Activated CD8-positive, alpha-beta T cell treated with anti-CD3 and anti-CD28 coated beads, Interleukin-2, amount 10 ng/mL, durations not matched to agents 7 days and 5 days (primary cell): ENCODE data around the gene NTNG1. TPM values are rescaled to one million over a fixed set of nuclear protein-coding genes. Genes with fewer than 3 reads are reported as not detected.

Experiments used
- ATAC-seq: fragments of 150-1000 bp; cut with Tn5 transposase; one replicate; pipeline ENCODE4 v1.10.0; 2021; ENCODE audit warnings: moderate library complexity
- CTCF ChIA-PET: fragments of 350-600 bp; sonication (Branson Sonifier 250); formaldehyde crosslinking; loops from one replicate; lab custom pipeline; 2021; ENCODE audit warnings: antibody characterized with exemption; lab: Charles Lee
- POLR2A ChIA-PET: fragments of 350-600 bp; sonication (Branson Sonifier 250); formaldehyde crosslinking; loops from one replicate; lab custom pipeline; 2021; ENCODE audit warnings: antibody characterized with exemption; lab: Charles Lee
- DNase-seq: peaks from one replicate; pipeline ENCODE4 v3.0.0-alpha.2; 2020
- H3K27ac Mint-ChIP-seq: one replicate; pipeline ENCODE4 v1.8.0; 2021; ENCODE audit warnings: mild to moderate bottlenecking, mixed read lengths
- H3K27me3 Mint-ChIP-seq: one replicate; pipeline ENCODE4 v1.8.0; 2021; ENCODE audit warnings: low read depth, mixed read lengths
- H3K36me3 Mint-ChIP-seq: one replicate; pipeline ENCODE4 v1.8.0; 2021; ENCODE audit warnings: low read depth, mixed read lengths
- H3K4me1 Mint-ChIP-seq: one replicate; pipeline ENCODE4 v1.8.0; 2021; ENCODE audit warnings: low read depth, mixed read lengths
- H3K4me3 Mint-ChIP-seq: one replicate; pipeline ENCODE4 v1.8.0; 2021; ENCODE audit warnings: mild to moderate bottlenecking, mixed read lengths
- H3K9me3 Mint-ChIP-seq: one replicate; pipeline ENCODE4 v1.8.0; 2022; ENCODE audit warnings: mixed read lengths; ENCODE audit not compliant: insufficient read depth
- total RNA-seq, 2 experiments: library from RNA; stranded (reverse); gene quantifications; one replicate each; pipeline ENCODE4 v1.2.3, GENCODE V29; 2021

Gene NTNG1
- total RNA-seq, 2 experiments from 2014 or later, result not detected

- ChIA-PET CTCF (no interaction called here), POLR2A (no interaction called here)
- H3K9me3 Mint-ChIP-seq, result no peaks in the 10 kb centered on the region
- no peak overlapping the region for H3K27ac Mint-ChIP-seq
- no peak for DNase-seq
- H3K27me3 Mint-ChIP-seq, result no peaks in the 10 kb centered on the region
- no peak for ATAC-seq
- H3K36me3 Mint-ChIP-seq, result no peaks in the 10 kb centered on the region
- no peak overlapping the region for H3K4me3 Mint-ChIP-seq
- H3K4me1 Mint-ChIP-seq, result no peaks in the 10 kb centered on the region
Observed at GRCh38 chr1:107175102-107175909, 34.5 kb downstream of the NTNG1 start.

- H3K27ac Mint-ChIP-seq, result no peak overlapping the region
- DNase-seq (no peak), ATAC-seq (no peak)
- H3K4me3 Mint-ChIP-seq, result no peak overlapping the region
- no peaks in the 10 kb centered on the region for H3K36me3 Mint-ChIP-seq
- no peaks in the 10 kb centered on the region for H3K9me3 Mint-ChIP-seq
- peaks cover 4% of the 10 kb centered on the region for H3K4me1 Mint-ChIP-seq
- ChIA-PET POLR2A (no interaction called here), CTCF (no interaction called here)
- peaks cover 2% of the 10 kb centered on the region for H3K27me3 Mint-ChIP-seq
Observed at GRCh38 chr1:107181253-107181969, 40.6 kb downstream of the NTNG1 start.

- no peak overlapping the region for H3K27ac Mint-ChIP-seq
- no peaks in the 10 kb centered on the region for H3K36me3 Mint-ChIP-seq
- DNase-seq, result no peak
- no peaks in the 10 kb centered on the region for H3K9me3 Mint-ChIP-seq
- no peak for ATAC-seq
- H3K27me3 Mint-ChIP-seq, result peaks cover 2% of the 10 kb centered on the region
- H3K4me1 Mint-ChIP-seq, result peaks cover 4% of the 10 kb centered on the region
- ChIA-PET POLR2A (no interaction called here), CTCF (no interaction called here)
- no peak overlapping the region for H3K4me3 Mint-ChIP-seq
Observed at GRCh38 chr1:107183011-107183410, 42.2 kb downstream of the NTNG1 start.

- CTCF ChIA-PET, result no interaction called here
- ATAC-seq, result no peak
- Mint-ChIP-seq H3K27me3 (peaks cover 2% of the 10 kb centered on the region), H3K27ac (no peak overlapping the region), H3K36me3 (no peaks in the 10 kb centered on the region), H3K4me3 (no peak overlapping the region), H3K4me1 (peaks cover 4% of the 10 kb centered on the region), H3K9me3 (no peaks in the 10 kb centered on the region)
- POLR2A ChIA-PET, result no interaction called here
- no peak for DNase-seq
Observed at GRCh38 chr1:107184888-107185287, 44.0 kb downstream of the NTNG1 start.

GRCh38 chr1:107187399-107187798, 46.6 kb downstream of the NTNG1 start:
- CTCF ChIA-PET, result interaction anchor here (0.7 to 1.2 kb wide), 2 partner anchors 10 to 1119 kb away, joined by 3 to 4 read pairs; no protein-coding TSS in a partner anchor

GRCh38 chr1:107188160-107188559, 47.3 kb downstream of the NTNG1 start:
- CTCF ChIA-PET, result interaction anchor here (1.2 kb wide), 1 partner anchor 9 kb away, joined by 4 read pairs; no protein-coding TSS in a partner anchor
- Mint-ChIP-seq H3K4me1 (peaks cover 4% of the 10 kb centered on the region), H3K4me3 (no peak overlapping the region), H3K27me3 (no peaks in the 10 kb centered on the region), H3K9me3 (no peaks in the 10 kb centered on the region), H3K27ac (no peak overlapping the region), H3K36me3 (no peaks in the 10 kb centered on the region)
- ATAC-seq, result no peak
- POLR2A ChIA-PET, result no interaction called here
- no peak for DNase-seq

More at GRCh38 chr1:107187399-107187798, 46.6 kb downstream of the NTNG1 start:
- Mint-ChIP-seq H3K27me3 (no peaks in the 10 kb centered on the region), H3K27ac (no peak overlapping the region), H3K36me3 (no peaks in the 10 kb centered on the region), H3K9me3 (no peaks in the 10 kb centered on the region), H3K4me3 (no peak overlapping the region), H3K4me1 (peaks cover 4% of the 10 kb centered on the region)
- DNase-seq (no peak), ATAC-seq (no peak)
- POLR2A ChIA-PET, result no interaction called here

GRCh38 chr1:107194380-107194779, 53.5 kb downstream of the NTNG1 start:
- no peak for ATAC-seq

GRCh38 chr1:107195476-107195875, 54.6 kb downstream of the NTNG1 start:
- Mint-ChIP-seq H3K4me1 (no peaks in the 10 kb centered on the region), H3K27me3 (no peaks in the 10 kb centered on the region), H3K4me3 (no peak overlapping the region), H3K27ac (no peak overlapping the region), H3K36me3 (no peaks in the 10 kb centered on the region), H3K9me3 (no peaks in the 10 kb centered on the region)
- CTCF ChIA-PET, result no interaction called here
- no peak for DNase-seq
- ATAC-seq, result no peak
- POLR2A ChIA-PET, result no interaction called here

More at GRCh38 chr1:107194380-107194779, 53.5 kb downstream of the NTNG1 start:
- H3K36me3 Mint-ChIP-seq, result no peaks in the 10 kb centered on the region
- no peak overlapping the region for H3K4me3 Mint-ChIP-seq
- CTCF ChIA-PET, result interaction anchor here (0.7 kb wide), 1 partner anchor 635 kb away, joined by 3 read pairs; no protein-coding TSS in a partner anchor
- H3K4me1 Mint-ChIP-seq, result no peaks in the 10 kb centered on the region
- no peaks in the 10 kb centered on the region for H3K27me3 Mint-ChIP-seq
- POLR2A ChIA-PET, result no interaction called here
- no peaks in the 10 kb centered on the region for H3K9me3 Mint-ChIP-seq
- DNase-seq, result no peak
- no peak overlapping the region for H3K27ac Mint-ChIP-seq

- ATAC-seq, result no peak
- no peaks in the 10 kb centered on the region for H3K36me3 Mint-ChIP-seq
- no peaks in the 10 kb centered on the region for H3K9me3 Mint-ChIP-seq
- no peaks in the 10 kb centered on the region for H3K4me1 Mint-ChIP-seq
- ChIA-PET CTCF (interaction anchor here (1.0 kb wide), 1 partner anchor 9 kb away, joined by 4 read pairs; no protein-coding TSS in a partner anchor), POLR2A (no interaction called here)
- H3K4me3 Mint-ChIP-seq, result no peak overlapping the region
- H3K27ac Mint-ChIP-seq, result no peak overlapping the region
- peaks cover 4% of the 10 kb centered on the region for H3K27me3 Mint-ChIP-seq
- peak; percentile 50 for DNase-seq
Observed at GRCh38 chr1:107196973-107197562, 56.2 kb downstream of the NTNG1 start.

- ATAC-seq (no peak), DNase-seq (no peak)
- no peaks in the 10 kb centered on the region for H3K36me3 Mint-ChIP-seq
- H3K27me3 Mint-ChIP-seq, result peaks cover 4% of the 10 kb centered on the region
- no peak overlapping the region for H3K4me3 Mint-ChIP-seq
- POLR2A ChIA-PET, result interaction anchor here (0.6 kb wide), 1 partner anchor 542 kb away, joined by 3 read pairs; no protein-coding TSS in a partner anchor
- H3K4me1 Mint-ChIP-seq, result no peaks in the 10 kb centered on the region
- CTCF ChIA-PET, result no interaction called here
- no peak overlapping the region for H3K27ac Mint-ChIP-seq
- no peaks in the 10 kb centered on the region for H3K9me3 Mint-ChIP-seq
Observed at GRCh38 chr1:107198561-107198960, 57.7 kb downstream of the NTNG1 start.

- Mint-ChIP-seq H3K4me1 (no peaks in the 10 kb centered on the region), H3K27me3 (peaks cover 4% of the 10 kb centered on the region), H3K4me3 (no peak overlapping the region), H3K27ac (no peak overlapping the region), H3K36me3 (no peaks in the 10 kb centered on the region), H3K9me3 (no peaks in the 10 kb centered on the region)
- POLR2A ChIA-PET, result no interaction called here
- ATAC-seq (no peak), DNase-seq (no peak)
- CTCF ChIA-PET, result no interaction called here
Observed at GRCh38 chr1:107200631-107201030, 59.8 kb downstream of the NTNG1 start.

GRCh38 chr1:107202007-107202406, 61.2 kb downstream of the NTNG1 start:
- Mint-ChIP-seq H3K27me3 (peaks cover 4% of the 10 kb centered on the region), H3K9me3 (no peaks in the 10 kb centered on the region), H3K4me1 (no peaks in the 10 kb centered on the region), H3K27ac (no peak overlapping the region), H3K4me3 (no peak overlapping the region), H3K36me3 (no peaks in the 10 kb centered on the region)
- CTCF ChIA-PET, result no interaction called here
- POLR2A ChIA-PET, result no interaction called here
- no peak for ATAC-seq
- DNase-seq, result no peak
